Measurements from ENCODE around the gene ZC3H7B. TPM values are rescaled to one million over a fixed set of nuclear protein-coding genes. Genes with fewer than 3 reads are reported as not detected.

Gene ZC3H7B
- total and polyA plus RNA-seq, 2 experiments from 2014 or later: 5.4 to 54.9 TPM

DNA sequence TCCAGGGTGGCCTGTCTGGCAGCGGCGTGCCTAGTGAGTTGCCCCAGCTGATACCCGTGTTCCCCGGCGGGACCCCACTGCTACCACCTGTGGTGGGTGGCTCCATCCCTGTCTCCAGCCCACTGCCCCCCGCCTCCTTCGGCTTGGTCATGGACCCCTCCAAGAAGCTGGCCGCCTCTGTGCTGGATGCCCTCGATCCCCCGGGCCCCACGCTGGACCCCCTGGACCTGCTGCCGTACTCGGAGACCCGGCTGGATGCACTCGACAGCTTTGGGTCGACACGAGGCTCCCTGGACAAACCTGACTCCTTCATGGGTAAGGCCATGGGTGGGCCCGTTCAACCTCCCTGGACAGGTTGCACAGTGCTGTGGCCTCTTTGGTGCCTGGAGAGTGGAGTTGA lies 38.5 kb downstream of the ZC3H7B start:
- no peaks in the 10 kb centered on the region for H3K4me1 ChIP-seq (ENCODE audit: insufficient read depth)
- H3K36me3 ChIP-seq (ENCODE audit: low read depth): no peaks in the 10 kb centered on the region; the same call in 1 of the 2 replicates
- H3K9me2 ChIP-seq (ENCODE audit: insufficient read depth): no peaks in the 10 kb centered on the region
- H3K27ac ChIP-seq: no peak overlapping the region
- 96 to 97% methylated on average over 12 to 18 of the region's 18 CpGs for WGBS, 2 experiments (ENCODE audit: low coverage in 1 of 2, low lambda C conversion rate in 2 of 2, missing lambda C conversion rate in 2 of 2)
- no peaks in the 10 kb centered on the region for H3F3A ChIP-seq (ENCODE audit: insufficient read depth)
- H3K27me3 ChIP-seq (replicated peaks; ENCODE audit: insufficient read depth): no peaks in the 10 kb centered on the region
- H3K9ac ChIP-seq: no peak overlapping the region
- TF ChIP-seq EZH2phosphoT487 (IDR thresholded peaks at IDR 0.05; ENCODE audit: insufficient read depth, low read depth): no peak
- TF ChIP-seq EZH2 (IDR thresholded peaks at IDR 0.05; ENCODE audit: insufficient read depth, poor library complexity, severe bottlenecking): no peak
- in situ Hi-C loops (cut with MboI): no loop called here
- H4K20me1 ChIP-seq (ENCODE audit: insufficient read depth): no peaks in the 10 kb centered on the region
- H3K9me3 ChIP-seq (ENCODE audit: low read depth): no peaks in the 10 kb centered on the region
- H3K4me3 ChIP-seq: no peak overlapping the region
- no peaks in the 10 kb centered on the region for H3K79me2 ChIP-seq (ENCODE audit: insufficient read depth)
- no peak overlapping the region for H2AFZ ChIP-seq
- DNase-seq: no peak
- H3K4me2 ChIP-seq (ENCODE audit: unreplicated experiment): no peak overlapping the region

DNA sequence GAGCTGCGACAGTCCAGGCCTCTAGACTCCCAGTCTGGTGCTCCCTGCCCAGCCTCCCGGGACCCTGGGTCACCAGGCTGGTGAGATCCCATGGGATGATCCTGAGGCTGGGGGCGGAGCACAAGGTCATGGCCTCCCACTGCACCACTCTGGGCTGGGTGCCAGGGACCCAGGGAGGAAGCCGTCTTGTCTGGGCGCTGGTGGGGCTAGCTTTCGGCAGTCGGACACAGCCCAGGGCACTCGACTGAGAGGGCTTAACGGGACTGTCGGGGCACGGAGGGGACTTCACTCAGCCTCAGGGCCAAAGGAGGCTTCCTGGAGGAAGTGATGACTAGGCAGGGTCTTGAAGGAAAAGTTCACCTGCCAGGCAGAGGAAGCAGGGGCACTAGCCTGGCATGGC lies 39.0 kb downstream of the ZC3H7B start:
- TF ChIP-seq EZH2 (IDR thresholded peaks at IDR 0.05; ENCODE audit: insufficient read depth, poor library complexity, severe bottlenecking) (no peak), EZH2phosphoT487 (IDR thresholded peaks at IDR 0.05; ENCODE audit: insufficient read depth, low read depth) (no peak)
- Histone ChIP-seq H3K9me3 (ENCODE audit: low read depth) (no peaks in the 10 kb centered on the region), H3F3A (ENCODE audit: insufficient read depth) (no peaks in the 10 kb centered on the region), H3K79me2 (ENCODE audit: insufficient read depth) (no peaks in the 10 kb centered on the region), H3K36me3 (ENCODE audit: low read depth) (no peaks in the 10 kb centered on the region; the same call in 1 of the 2 replicates), H3K4me2 (ENCODE audit: unreplicated experiment) (no peak overlapping the region), H3K4me3 (no peak overlapping the region), H2AFZ (no peak overlapping the region), H3K9ac (no peak overlapping the region), H4K20me1 (ENCODE audit: insufficient read depth) (no peaks in the 10 kb centered on the region), H3K9me2 (ENCODE audit: insufficient read depth) (no peaks in the 10 kb centered on the region), H3K4me1 (ENCODE audit: insufficient read depth) (no peaks in the 10 kb centered on the region), H3K27me3 (replicated peaks; ENCODE audit: insufficient read depth) (no peaks in the 10 kb centered on the region), H3K27ac (no peak overlapping the region)
- DNase-seq: no peak
- in situ Hi-C loops (cut with MboI): no loop called here
- 84 to 86% methylated on average over 11 of the region's 11 CpGs for WGBS, 2 experiments (ENCODE audit: low coverage in 1 of 2, low lambda C conversion rate in 2 of 2, missing lambda C conversion rate in 2 of 2)

DNA sequence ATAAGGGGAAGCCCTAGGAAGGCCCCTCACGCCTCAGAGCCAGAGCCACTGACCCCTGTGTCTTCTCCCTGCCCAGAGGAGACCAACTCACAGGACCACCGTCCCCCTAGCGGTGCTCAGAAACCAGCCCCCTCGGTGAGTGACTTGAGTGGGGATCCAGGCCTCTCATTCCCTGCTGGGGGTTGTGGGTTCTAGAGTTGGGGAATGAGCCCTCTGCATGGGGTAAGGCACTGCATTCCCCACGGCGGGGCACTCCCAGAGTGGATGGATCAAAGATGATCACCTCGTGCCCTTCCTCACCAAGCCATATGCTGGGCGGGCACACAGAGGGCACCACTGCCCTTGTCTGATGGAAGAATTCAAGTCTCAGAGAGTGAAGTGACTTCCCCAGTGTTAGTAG lies 39.7 kb downstream of the ZC3H7B start:
- Histone ChIP-seq H3K4me1 (ENCODE audit: insufficient read depth) (no peaks in the 10 kb centered on the region), H3K27me3 (replicated peaks; ENCODE audit: insufficient read depth) (no peaks in the 10 kb centered on the region), H3K36me3 (ENCODE audit: low read depth) (no peaks in the 10 kb centered on the region; the same call in 1 of the 2 replicates), H2AFZ (no peak overlapping the region), H3K4me2 (ENCODE audit: unreplicated experiment) (no peak overlapping the region), H3K9me2 (ENCODE audit: insufficient read depth) (no peaks in the 10 kb centered on the region), H3K79me2 (ENCODE audit: insufficient read depth) (no peaks in the 10 kb centered on the region), H4K20me1 (ENCODE audit: insufficient read depth) (no peaks in the 10 kb centered on the region), H3K27ac (no peak overlapping the region), H3K9ac (no peak overlapping the region), H3F3A (ENCODE audit: insufficient read depth) (no peaks in the 10 kb centered on the region), H3K4me3 (no peak overlapping the region), H3K9me3 (ENCODE audit: low read depth) (no peaks in the 10 kb centered on the region)
- in situ Hi-C loops (cut with MboI): no loop called here
- DNase-seq: no peak
- TF ChIP-seq EZH2phosphoT487 (IDR thresholded peaks at IDR 0.05; ENCODE audit: insufficient read depth, low read depth): no peak
- TF ChIP-seq EZH2 (IDR thresholded peaks at IDR 0.05; ENCODE audit: insufficient read depth, poor library complexity, severe bottlenecking): no peak
- WGBS, 2 experiments (ENCODE audit: low coverage in 1 of 2, low lambda C conversion rate in 2 of 2, missing lambda C conversion rate in 2 of 2): 94 to 95% methylated on average over 8 of the region's 8 CpGs

DNA sequence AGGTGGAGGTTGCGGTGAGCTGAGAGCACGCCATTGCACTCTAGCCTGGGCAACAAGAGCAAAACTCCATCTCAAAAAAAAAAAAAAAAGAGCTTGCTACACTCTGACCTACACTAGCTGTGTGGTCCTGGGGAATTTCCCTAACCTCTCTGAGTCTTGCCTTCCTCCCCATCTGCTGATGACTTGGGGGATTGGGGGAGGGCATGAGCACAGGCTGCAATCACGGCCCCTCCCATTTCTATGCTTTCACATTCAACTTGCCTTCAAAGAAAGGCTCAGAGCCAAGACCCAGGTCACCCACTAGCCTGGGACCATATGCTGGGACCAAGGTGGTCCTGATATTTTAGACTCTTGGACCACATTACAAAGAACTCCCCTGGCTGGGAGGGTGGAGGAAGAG lies 40.7 kb downstream of the ZC3H7B start:
- H3K9me2 ChIP-seq (ENCODE audit: insufficient read depth): no peaks in the 10 kb centered on the region
- H3K9ac ChIP-seq: no peak overlapping the region
- H3K9me3 ChIP-seq (ENCODE audit: low read depth): no peaks in the 10 kb centered on the region
- no peaks in the 10 kb centered on the region for H3K27me3 ChIP-seq (replicated peaks; ENCODE audit: insufficient read depth)
- no peak overlapping the region for H3K27ac ChIP-seq
- in situ Hi-C loops (cut with MboI): no loop called here
- WGBS, 2 experiments (ENCODE audit: low coverage in 1 of 2, low lambda C conversion rate in 2 of 2, missing lambda C conversion rate in 2 of 2): 71 to 82% methylated on average over 1 to 3 of the region's 3 CpGs
- no peak overlapping the region for H2AFZ ChIP-seq
- TF ChIP-seq EZH2 (IDR thresholded peaks at IDR 0.05; ENCODE audit: insufficient read depth, poor library complexity, severe bottlenecking): no peak
- no peak for TF ChIP-seq EZH2phosphoT487 (IDR thresholded peaks at IDR 0.05; ENCODE audit: insufficient read depth, low read depth)
- H3K79me2 ChIP-seq (ENCODE audit: insufficient read depth): no peaks in the 10 kb centered on the region
- no peaks in the 10 kb centered on the region; the same call in 1 of the 2 replicates for H3K36me3 ChIP-seq (ENCODE audit: low read depth)
- H3F3A ChIP-seq (ENCODE audit: insufficient read depth): no peaks in the 10 kb centered on the region
- no peak for DNase-seq
- H3K4me1 ChIP-seq (ENCODE audit: insufficient read depth): no peaks in the 10 kb centered on the region
- H3K4me2 ChIP-seq (ENCODE audit: unreplicated experiment): no peak overlapping the region
- H4K20me1 ChIP-seq (ENCODE audit: insufficient read depth): no peaks in the 10 kb centered on the region
- H3K4me3 ChIP-seq: no peak overlapping the region

DNA sequence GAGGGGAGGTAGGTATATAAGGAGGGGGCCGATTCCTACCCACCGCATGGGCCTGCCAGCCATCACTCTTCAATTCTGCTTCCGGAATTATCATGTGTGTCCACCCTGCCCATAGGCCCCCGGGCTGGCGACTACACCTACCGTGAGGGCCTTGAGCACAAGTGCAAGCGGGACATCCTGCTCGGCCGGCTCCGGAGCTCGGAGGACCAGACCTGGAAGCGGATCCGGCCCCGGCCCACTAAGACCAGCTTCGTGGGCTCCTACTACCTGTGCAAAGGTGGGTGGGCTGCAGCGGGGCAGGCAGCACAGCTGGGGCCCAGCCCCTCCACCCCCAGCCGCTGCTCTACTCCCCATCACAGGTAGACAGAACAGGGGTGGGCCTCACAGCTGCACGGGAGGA lies 42.0 kb downstream of the ZC3H7B start:
- Histone ChIP-seq H3K4me1 (ENCODE audit: insufficient read depth) (no peaks in the 10 kb centered on the region), H3K9me2 (ENCODE audit: insufficient read depth) (no peaks in the 10 kb centered on the region), H2AFZ (no peak overlapping the region), H3K9ac (no peak overlapping the region), H3K27me3 (replicated peaks; ENCODE audit: insufficient read depth) (no peaks in the 10 kb centered on the region), H3K79me2 (ENCODE audit: insufficient read depth) (no peaks in the 10 kb centered on the region), H3K36me3 (ENCODE audit: low read depth) (no peaks in the 10 kb centered on the region; the same call in 1 of the 2 replicates), H3F3A (ENCODE audit: insufficient read depth) (no peaks in the 10 kb centered on the region), H3K4me2 (ENCODE audit: unreplicated experiment) (no peak overlapping the region), H3K27ac (no peak overlapping the region), H3K4me3 (no peak overlapping the region), H4K20me1 (ENCODE audit: insufficient read depth) (no peaks in the 10 kb centered on the region), H3K9me3 (ENCODE audit: low read depth) (no peaks in the 10 kb centered on the region)
- no peak for TF ChIP-seq EZH2 (IDR thresholded peaks at IDR 0.05; ENCODE audit: insufficient read depth, poor library complexity, severe bottlenecking)
- no peak for TF ChIP-seq EZH2phosphoT487 (IDR thresholded peaks at IDR 0.05; ENCODE audit: insufficient read depth, low read depth)
- no peak for DNase-seq
- WGBS, 2 experiments (ENCODE audit: low coverage in 1 of 2, low lambda C conversion rate in 2 of 2, missing lambda C conversion rate in 2 of 2): 94 to 97% methylated on average over 18 of the region's 18 CpGs
- in situ Hi-C loops (cut with MboI): no loop called here
